ENCODE measurements around the gene CAPSL. TPM values are rescaled to one million over a fixed set of nuclear protein-coding genes. Genes with fewer than 3 reads are reported as not detected.
A peak's percentile ranks its signal among the peaks of the same experiment; 100 is the strongest.
"Not testable (repeated sequence)": the region's sequence is repeated elsewhere in the genome, so short reads cannot be mapped to it uniquely, and the experiment has no call there.

CAPSL gene
- total RNA-seq, 1 donor from 2014 or later: not detected

- Mint-ChIP-seq H3K27ac (peak overlapping the region; percentile 92), H3K4me1 (ENCODE audit: low read depth) (peaks cover 93% of the 10 kb centered on the region), H3K36me3 (ENCODE audit: low read depth) (peaks cover 66% of the 10 kb centered on the region), H3K27me3 (ENCODE audit: insufficient read depth) (no peaks in the 10 kb centered on the region), H3K9me3 (peaks cover 15% of the 10 kb centered on the region), H3K4me3 (peak overlapping the region; percentile 86)
- DNase-seq (ENCODE audit: low spot score): no peak
- intact Hi-C loops (cut with micrococcal nuclease): loop anchor here (2.0 kb wide), 1 partner anchor 15 kb away; no protein-coding TSS in a partner anchor
Observed at GRCh38 chr5:35861718-35862117, 76.7 kb downstream of the CAPSL start.

- no peak for DNase-seq (ENCODE audit: low spot score)
- peaks cover 64% of the 10 kb centered on the region for H3K36me3 Mint-ChIP-seq (ENCODE audit: low read depth)
- peak overlapping the region; percentile 87 for H3K27ac Mint-ChIP-seq
- peaks cover 15% of the 10 kb centered on the region for H3K9me3 Mint-ChIP-seq
- intact Hi-C loops (cut with micrococcal nuclease): loop anchor here (2.0 kb wide), 1 partner anchor 16 kb away; no protein-coding TSS in a partner anchor
- H3K27me3 Mint-ChIP-seq (ENCODE audit: insufficient read depth): no peaks in the 10 kb centered on the region
- H3K4me3 Mint-ChIP-seq: peak overlapping the region; percentile 86
- H3K4me1 Mint-ChIP-seq (ENCODE audit: low read depth): peaks cover 96% of the 10 kb centered on the region
Observed at GRCh38 chr5:35860686-35861085, 77.7 kb downstream of the CAPSL start.

- Mint-ChIP-seq H3K4me1 (ENCODE audit: low read depth) (peaks cover 96% of the 10 kb centered on the region), H3K27ac (peak overlapping the region; percentile 87), H3K9me3 (peaks cover 4% of the 10 kb centered on the region), H3K36me3 (ENCODE audit: low read depth) (peaks cover 52% of the 10 kb centered on the region), H3K4me3 (peak overlapping the region; percentile 86), H3K27me3 (ENCODE audit: insufficient read depth) (no peaks in the 10 kb centered on the region)
- intact Hi-C loops (cut with micrococcal nuclease): loop anchor here (1.0 to 10.0 kb wide), 5 partner anchors 8 to 1018 kb away; partner anchors contain the start of genes DNAJC21, NADK2 and NIPBL
- DNase-seq (ENCODE audit: low spot score): no peak
Observed at GRCh38 chr5:35859101-35859661, 79.2 kb downstream of the CAPSL start.

- H3K4me3 Mint-ChIP-seq: peak overlapping the region; percentile 83
- H3K27me3 Mint-ChIP-seq (ENCODE audit: insufficient read depth): no peaks in the 10 kb centered on the region
- H3K4me1 Mint-ChIP-seq (ENCODE audit: low read depth): peaks cover 96% of the 10 kb centered on the region
- H3K9me3 Mint-ChIP-seq: peaks cover under 1% of the 10 kb centered on the region
- DNase-seq (ENCODE audit: low spot score): no peak
- peaks cover 43% of the 10 kb centered on the region for H3K36me3 Mint-ChIP-seq (ENCODE audit: low read depth)
- peak overlapping the region; percentile 94 for H3K27ac Mint-ChIP-seq
- intact Hi-C loops (cut with micrococcal nuclease): loop anchor here (1.0 to 10.0 kb wide), 14 partner anchors 21 to 1020 kb away; partner anchors contain the start of genes DNAJC21, NADK2 and NIPBL
Observed at GRCh38 chr5:35857606-35858205, 80.7 kb downstream of the CAPSL start.

GRCh38 chr5:35856765-35857351 lies 81.6 kb downstream of the CAPSL start, which contains the start of gene IL7R:
Gene IL7R (plus strand): TSS chr5:35856891. CDS start chr5:35856978, 87 bp downstream.
- H3K4me1 Mint-ChIP-seq (ENCODE audit: low read depth): peaks cover 96% of the 10 kb centered on the region
- peak within 1 kb of the TSS; percentile 90 for H3K4me3 Mint-ChIP-seq
- intact Hi-C loops (cut with micrococcal nuclease): loop anchor here (1.0 to 10.0 kb wide), 13 partner anchors 21 to 1020 kb away; partner anchors contain the start of genes DNAJC21, NADK2 and NIPBL
- H3K27ac Mint-ChIP-seq: peak within 1 kb of the TSS; percentile 96
- H3K9me3 Mint-ChIP-seq: no peaks in the 10 kb centered on the region
- DNase-seq (ENCODE audit: low spot score): no peak
- no peaks in the 10 kb centered on the region for H3K27me3 Mint-ChIP-seq (ENCODE audit: insufficient read depth)
- H3K36me3 Mint-ChIP-seq (ENCODE audit: low read depth): peaks cover 36% of the 10 kb centered on the region

- intact Hi-C loops (cut with micrococcal nuclease): loop anchor here (2.0 to 10.0 kb wide), 5 partner anchors 23 to 1021 kb away; partner anchors contain the start of genes DNAJC21, NADK2 and NIPBL
- not testable (repeated sequence) for H3K9me3 Mint-ChIP-seq; DNase-seq (ENCODE audit: low spot score); H3K27me3 Mint-ChIP-seq (ENCODE audit: insufficient read depth)
- Mint-ChIP-seq H3K4me3 (peak overlapping the region; percentile 83), H3K36me3 (ENCODE audit: low read depth) (peaks cover 30% of the 10 kb centered on the region), H3K27ac (peak overlapping the region; percentile 94), H3K4me1 (ENCODE audit: low read depth) (peaks cover 96% of the 10 kb centered on the region)
Observed at GRCh38 chr5:35856186-35856764, 82.1 kb downstream of the CAPSL start.

- DNase-seq (ENCODE audit: low spot score): no peak
- intact Hi-C loops (cut with micrococcal nuclease): loop anchor here (5.0 to 10.0 kb wide), 3 partner anchors 390 to 1022 kb away; partner anchors contain the start of genes DNAJC21, NADK2 and NIPBL
- H3K4me3 Mint-ChIP-seq: peak overlapping the region; percentile 90
- H3K9me3 Mint-ChIP-seq: no peaks in the 10 kb centered on the region
- peaks cover 96% of the 10 kb centered on the region for H3K4me1 Mint-ChIP-seq (ENCODE audit: low read depth)
- peak overlapping the region; percentile 96 for H3K27ac Mint-ChIP-seq
- H3K27me3 Mint-ChIP-seq (ENCODE audit: insufficient read depth): no peaks in the 10 kb centered on the region
- peaks cover 19% of the 10 kb centered on the region for H3K36me3 Mint-ChIP-seq (ENCODE audit: low read depth)
Observed at GRCh38 chr5:35855187-35855586, 83.2 kb downstream of the CAPSL start.

Other genes starting within 250 kb of the CAPSL start
- 47.2 and 50.8 TPM in 2 replicates for gene IL7R, start 81.7 kb downstream of the CAPSL start, total RNA-seq
- not detected in 2 replicates for gene UGT3A1, start 52.8 kb upstream of the CAPSL start, total RNA-seq
- not detected in 2 replicates for gene UGT3A2, start 128.3 kb upstream of the CAPSL start, total RNA-seq
- 8.9 and 12.3 TPM in 2 replicates for gene LMBRD2, start 213.3 kb upstream of the CAPSL start, total RNA-seq
- gene SKP2, start 213.5 kb upstream of the CAPSL start, total RNA-seq: 54.6 and 61.2 TPM in 2 replicates

Measured in activated T-helper 1 cell treated with anti-CD3 and anti-CD28 coated beads, Interleukin-12 subunit alpha, Interleukin-12 subunit beta, Interleukin-2, Interleukin-4 antibody, amounts not matched to agents 30 ng/mL and 10 ng/mL and 1 ng/mL, durations not matched to agents 14 hours and 24 hours and 36 hours (primary cell).